GM23338 (cell line): ENCODE measurements around the gene BTG3. TPM values are rescaled to one million over a fixed set of nuclear protein-coding genes. Genes with fewer than 3 reads are reported as not detected.

Source experiments
- ATAC-seq: fragments of 200-7000 bp; cut with Tn5 transposase; 3 replicates; pipeline ENCODE4 v1.9.1; 2020
- DNase-seq: peaks from one replicate; pipeline ENCODE4 v3.0.0-alpha.2; 2015; ENCODE audit warnings: low spot score
- H2AFZ ChIP-seq: fragments of 200-600 bp; sonication (generic); 2 replicates; pipeline ENCODE4 v1.8.0; 2016; ENCODE audit warnings: antibody characterized with exemption, mild to moderate bottlenecking, moderate library complexity
- H3F3A ChIP-seq: fragments of 200-600 bp; sonication (generic); replicated peaks from 2 replicates; pipeline ENCODE4 v1.8.0; 2017; ENCODE audit warnings: antibody characterized with exemption, mixed run types, low read depth
- H3K27ac ChIP-seq: fragments of 200-600 bp; sonication (generic); 2 replicates; pipeline ENCODE4 v1.6.1; 2016; ENCODE audit warnings: low read depth
- H3K27me3 ChIP-seq: fragments of 200-600 bp; sonication (generic); 2 replicates; pipeline ENCODE4 v1.8.0; 2016; ENCODE audit warnings: mild to moderate bottlenecking, mixed run types, moderate library complexity; ENCODE audit not compliant: insufficient read depth
- H3K36me3 ChIP-seq: fragments of 200-600 bp; sonication (generic); 2 replicates; pipeline ENCODE4 v1.8.0; 2016; ENCODE audit warnings: mild to moderate bottlenecking; ENCODE audit not compliant: insufficient read depth
- H3K4me1 ChIP-seq: fragments of 200-600 bp; sonication (generic); 2 replicates; pipeline ENCODE4 v1.8.0; 2016; ENCODE audit warnings: mild to moderate bottlenecking, moderate library complexity; ENCODE audit not compliant: insufficient read depth
- H3K4me2 ChIP-seq: fragments of 200-600 bp; sonication (generic); 2 replicates; pipeline ENCODE4 v1.7.1; 2017; ENCODE audit warnings: mixed run types
- H3K4me3 ChIP-seq: fragments of 200-600 bp; sonication (generic); 2 replicates; pipeline ENCODE4 v1.6.1; 2016; ENCODE audit warnings: mixed run types
- H3K79me2 ChIP-seq: fragments of 200-600 bp; sonication (generic); replicated peaks from 2 replicates; pipeline ENCODE4 v1.8.0; 2017; ENCODE audit warnings: mild to moderate bottlenecking; ENCODE audit not compliant: insufficient read depth
- H3K9me2 ChIP-seq: fragments of 200-600 bp; sonication (generic); 2 replicates; pipeline ENCODE4 v1.8.0; 2017; ENCODE audit not compliant: insufficient read depth
- H4K20me1 ChIP-seq: fragments of 200-600 bp; sonication (generic); replicated peaks from 2 replicates; pipeline ENCODE4 v1.8.0; 2017; ENCODE audit warnings: mild to moderate bottlenecking; ENCODE audit not compliant: insufficient read depth
- H3K27ac Mint-ChIP-seq: 2 replicates; pipeline ENCODE4 v1.8.0; 2020; ENCODE audit warnings: inconsistent platforms, mild to moderate bottlenecking, moderate library complexity, mixed read lengths
- H3K27me3 Mint-ChIP-seq: 3 replicates; pipeline ENCODE4 v1.8.0; 2022; ENCODE audit warnings: low read depth, mild to moderate bottlenecking, moderate library complexity, mixed read lengths, inconsistent platforms; ENCODE audit not compliant: insufficient read depth, poor library complexity
- H3K36me3 Mint-ChIP-seq: 3 replicates; pipeline ENCODE4 v1.8.0; 2021; ENCODE audit warnings: low read depth, mild to moderate bottlenecking, inconsistent platforms, moderate library complexity, mixed read lengths
- H3K4me1 Mint-ChIP-seq: 3 replicates; pipeline ENCODE4 v1.8.0; 2020; ENCODE audit warnings: mild to moderate bottlenecking, inconsistent platforms, mixed read lengths
- H3K4me3 Mint-ChIP-seq: 3 replicates; pipeline ENCODE4 v1.8.0; 2021; ENCODE audit warnings: moderate library complexity, mild to moderate bottlenecking, inconsistent platforms, mixed read lengths
- H3K9me3 Mint-ChIP-seq: 3 replicates; pipeline ENCODE4 v1.8.0; 2020; ENCODE audit warnings: moderate library complexity, mild to moderate bottlenecking, inconsistent platforms, mixed read lengths
- CREB1 ChIP-seq: fragments of 250-450 bp; sonication (Bioruptor Pico); IDR thresholded peaks from 2 replicates; pipeline ENCODE4 v1.5.0; 2020; ENCODE audit warnings: low read depth, mild to moderate bottlenecking, moderate library complexity
- EZH2 ChIP-seq: fragments of 200-600 bp; sonication (generic); IDR thresholded peaks from one replicate; pipeline ENCODE4 v1.8.0; 2017; ENCODE audit warnings: antibody characterized with exemption, mild to moderate bottlenecking, low read depth; ENCODE audit not compliant: unreplicated experiment
- EZH2phosphoT487 ChIP-seq: fragments of 200-600 bp; sonication (generic); IDR thresholded peaks from one replicate; pipeline ENCODE4 v1.8.1; 2018; ENCODE audit warnings: antibody characterized with exemption; ENCODE audit not compliant: unreplicated experiment
- JUNB ChIP-seq: IDR thresholded peaks from one replicate; pipeline ENCODE4 v1.6.1; 2016; ENCODE audit warnings: antibody characterized with exemption; ENCODE audit not compliant: unreplicated experiment
- NANOG ChIP-seq: IDR thresholded peaks from 2 replicates; pipeline ENCODE4 v1.6.1; 2016; ENCODE audit warnings: antibody characterized with exemption, borderline replicate concordance
- REST ChIP-seq: IDR thresholded peaks from one replicate; pipeline ENCODE4 v1.6.1; 2018; ENCODE audit warnings: antibody characterized with exemption; ENCODE audit not compliant: unreplicated experiment
- STAT1 ChIP-seq: IDR thresholded peaks from one replicate; pipeline ENCODE4 v1.6.1; 2016; ENCODE audit warnings: antibody characterized with exemption; ENCODE audit not compliant: unreplicated experiment
- ZNF114 ChIP-seq: fragments of 250-450 bp; sonication (Bioruptor Pico); IDR thresholded peaks from 2 replicates; pipeline ENCODE4 v1.5.0; 2020; ENCODE audit warnings: mild to moderate bottlenecking, moderate library complexity
- ZNF331 ChIP-seq: fragments of 250-450 bp; sonication (Bioruptor Pico); IDR thresholded peaks from 2 replicates; pipeline ENCODE4 v1.5.0; 2020; ENCODE audit warnings: low read depth, mild to moderate bottlenecking, moderate library complexity
- polyA plus RNA-seq: library from polyadenylated mRNA; unstranded; fragments of >200 nt; fragmentation: Nextera tagmentation; extraction: Ambion mirVana; gene quantifications from 2 replicates; pipeline ENCODE4 v1.2.1, GENCODE V29; 2016
- total RNA-seq: library from RNA; depleted of rRNA; stranded (reverse); fragments of >200 nt; shearing (Covaris generic); gene quantifications from 2 replicates; pipeline ENCODE4 v1.2.3, GENCODE V29; 2014
- TF ChIP-seq, protein P1 (sequence below): fragments of 250-450 bp; sonication (Bioruptor Pico); IDR thresholded peaks from 2 replicates; pipeline ENCODE4 v1.5.0; 2020; ENCODE audit warnings: mild to moderate bottlenecking, moderate library complexity
- TF ChIP-seq, protein P2 (sequence below): IDR thresholded peaks from 2 replicates; pipeline ENCODE4 v1.6.1; 2016; ENCODE audit warnings: antibody characterized with exemption

Gene BTG3
- total and polyA plus RNA-seq, 2 experiments from 2014 or later, result 24.0 to 43.8 TPM

GRCh38 chr21:17575076-17575475 is 37.6 kb downstream of the BTG3 start:
- no peak for TF ChIP-seq ZNF331
- Histone ChIP-seq H3K27me3 (no peaks in the 10 kb centered on the region), H3K79me2 (peaks cover 23% of the 10 kb centered on the region), H4K20me1 (peaks cover 20% of the 10 kb centered on the region), H3K27ac (no peak overlapping the region), H3K4me1 (no peaks in the 10 kb centered on the region), H3K4me3 (no peak overlapping the region), H3F3A (no peaks in the 10 kb centered on the region), H3K4me2 (no peak overlapping the region), H2AFZ (no peak overlapping the region), H3K9me2 (no peaks in the 10 kb centered on the region), H3K36me3 (peaks cover 3% of the 10 kb centered on the region; the same call in 1 of the 2 replicates)
- Mint-ChIP-seq H3K4me1 (peaks cover 2% of the 10 kb centered on the region; the same call in 1 of the 3 replicates), H3K4me3 (no peak overlapping the region), H3K27me3 (no peaks in the 10 kb centered on the region), H3K9me3 (no peaks in the 10 kb centered on the region), H3K36me3 (peaks cover 16% of the 10 kb centered on the region; the same call in 1 of the 3 replicates), H3K27ac (no peak overlapping the region)
- no peak for ATAC-seq
- no peak for DNase-seq

DNA sequence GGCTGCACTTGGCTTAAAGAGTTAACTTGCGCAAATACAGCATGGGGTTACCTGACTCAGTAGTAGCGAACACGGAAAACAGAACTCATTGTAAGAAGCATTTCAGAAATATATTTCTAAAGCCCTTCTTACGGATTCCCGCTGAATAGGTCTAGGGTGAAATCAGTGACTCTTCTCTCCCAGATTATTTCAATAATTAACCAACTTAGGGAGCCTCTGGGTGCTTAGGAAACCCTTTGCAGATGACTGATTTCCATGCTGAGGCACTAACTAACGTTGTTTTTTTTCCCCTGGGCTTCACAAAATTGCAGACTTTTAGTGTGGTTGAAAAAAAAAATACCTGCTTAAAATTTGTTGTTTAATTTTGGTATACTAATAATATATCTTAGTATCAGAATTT is 40.3 kb downstream of the BTG3 start:
- Histone ChIP-seq H3K4me1 (no peaks in the 10 kb centered on the region), H2AFZ (no peak overlapping the region), H3K4me2 (no peak overlapping the region), H3K27me3 (no peaks in the 10 kb centered on the region), H3F3A (no peaks in the 10 kb centered on the region), H3K36me3 (no peaks in the 10 kb centered on the region), H3K9me2 (no peaks in the 10 kb centered on the region), H4K20me1 (peaks cover 31% of the 10 kb centered on the region), H3K27ac (no peak overlapping the region), H3K4me3 (no peak overlapping the region), H3K79me2 (peaks cover 43% of the 10 kb centered on the region)
- no peaks in the 10 kb centered on the region for H3K9me3 Mint-ChIP-seq
- H3K4me1 Mint-ChIP-seq, result peaks cover 3% of the 10 kb centered on the region; the same call in 1 of the 3 replicates
- DNase-seq (no peak), ATAC-seq (no peak)
- no peaks in the 10 kb centered on the region for H3K27me3 Mint-ChIP-seq
- H3K4me3 Mint-ChIP-seq, result no peak overlapping the region
- H3K27ac Mint-ChIP-seq, result no peak overlapping the region
- H3K36me3 Mint-ChIP-seq, result peaks cover 12% of the 10 kb centered on the region; the same call in 2 of the 3 replicates
- TF ChIP-seq EZH2phosphoT487 (no peak), REST (no peak), CREB1 (no peak), JUNB (no peak), NANOG (no peak), EZH2 (no peak), ZNF331 (no peak), STAT1 (no peak), ZNF114 (CRISPR knock-in tag) (no peak)
- TF ChIP-seq, protein P1, sequence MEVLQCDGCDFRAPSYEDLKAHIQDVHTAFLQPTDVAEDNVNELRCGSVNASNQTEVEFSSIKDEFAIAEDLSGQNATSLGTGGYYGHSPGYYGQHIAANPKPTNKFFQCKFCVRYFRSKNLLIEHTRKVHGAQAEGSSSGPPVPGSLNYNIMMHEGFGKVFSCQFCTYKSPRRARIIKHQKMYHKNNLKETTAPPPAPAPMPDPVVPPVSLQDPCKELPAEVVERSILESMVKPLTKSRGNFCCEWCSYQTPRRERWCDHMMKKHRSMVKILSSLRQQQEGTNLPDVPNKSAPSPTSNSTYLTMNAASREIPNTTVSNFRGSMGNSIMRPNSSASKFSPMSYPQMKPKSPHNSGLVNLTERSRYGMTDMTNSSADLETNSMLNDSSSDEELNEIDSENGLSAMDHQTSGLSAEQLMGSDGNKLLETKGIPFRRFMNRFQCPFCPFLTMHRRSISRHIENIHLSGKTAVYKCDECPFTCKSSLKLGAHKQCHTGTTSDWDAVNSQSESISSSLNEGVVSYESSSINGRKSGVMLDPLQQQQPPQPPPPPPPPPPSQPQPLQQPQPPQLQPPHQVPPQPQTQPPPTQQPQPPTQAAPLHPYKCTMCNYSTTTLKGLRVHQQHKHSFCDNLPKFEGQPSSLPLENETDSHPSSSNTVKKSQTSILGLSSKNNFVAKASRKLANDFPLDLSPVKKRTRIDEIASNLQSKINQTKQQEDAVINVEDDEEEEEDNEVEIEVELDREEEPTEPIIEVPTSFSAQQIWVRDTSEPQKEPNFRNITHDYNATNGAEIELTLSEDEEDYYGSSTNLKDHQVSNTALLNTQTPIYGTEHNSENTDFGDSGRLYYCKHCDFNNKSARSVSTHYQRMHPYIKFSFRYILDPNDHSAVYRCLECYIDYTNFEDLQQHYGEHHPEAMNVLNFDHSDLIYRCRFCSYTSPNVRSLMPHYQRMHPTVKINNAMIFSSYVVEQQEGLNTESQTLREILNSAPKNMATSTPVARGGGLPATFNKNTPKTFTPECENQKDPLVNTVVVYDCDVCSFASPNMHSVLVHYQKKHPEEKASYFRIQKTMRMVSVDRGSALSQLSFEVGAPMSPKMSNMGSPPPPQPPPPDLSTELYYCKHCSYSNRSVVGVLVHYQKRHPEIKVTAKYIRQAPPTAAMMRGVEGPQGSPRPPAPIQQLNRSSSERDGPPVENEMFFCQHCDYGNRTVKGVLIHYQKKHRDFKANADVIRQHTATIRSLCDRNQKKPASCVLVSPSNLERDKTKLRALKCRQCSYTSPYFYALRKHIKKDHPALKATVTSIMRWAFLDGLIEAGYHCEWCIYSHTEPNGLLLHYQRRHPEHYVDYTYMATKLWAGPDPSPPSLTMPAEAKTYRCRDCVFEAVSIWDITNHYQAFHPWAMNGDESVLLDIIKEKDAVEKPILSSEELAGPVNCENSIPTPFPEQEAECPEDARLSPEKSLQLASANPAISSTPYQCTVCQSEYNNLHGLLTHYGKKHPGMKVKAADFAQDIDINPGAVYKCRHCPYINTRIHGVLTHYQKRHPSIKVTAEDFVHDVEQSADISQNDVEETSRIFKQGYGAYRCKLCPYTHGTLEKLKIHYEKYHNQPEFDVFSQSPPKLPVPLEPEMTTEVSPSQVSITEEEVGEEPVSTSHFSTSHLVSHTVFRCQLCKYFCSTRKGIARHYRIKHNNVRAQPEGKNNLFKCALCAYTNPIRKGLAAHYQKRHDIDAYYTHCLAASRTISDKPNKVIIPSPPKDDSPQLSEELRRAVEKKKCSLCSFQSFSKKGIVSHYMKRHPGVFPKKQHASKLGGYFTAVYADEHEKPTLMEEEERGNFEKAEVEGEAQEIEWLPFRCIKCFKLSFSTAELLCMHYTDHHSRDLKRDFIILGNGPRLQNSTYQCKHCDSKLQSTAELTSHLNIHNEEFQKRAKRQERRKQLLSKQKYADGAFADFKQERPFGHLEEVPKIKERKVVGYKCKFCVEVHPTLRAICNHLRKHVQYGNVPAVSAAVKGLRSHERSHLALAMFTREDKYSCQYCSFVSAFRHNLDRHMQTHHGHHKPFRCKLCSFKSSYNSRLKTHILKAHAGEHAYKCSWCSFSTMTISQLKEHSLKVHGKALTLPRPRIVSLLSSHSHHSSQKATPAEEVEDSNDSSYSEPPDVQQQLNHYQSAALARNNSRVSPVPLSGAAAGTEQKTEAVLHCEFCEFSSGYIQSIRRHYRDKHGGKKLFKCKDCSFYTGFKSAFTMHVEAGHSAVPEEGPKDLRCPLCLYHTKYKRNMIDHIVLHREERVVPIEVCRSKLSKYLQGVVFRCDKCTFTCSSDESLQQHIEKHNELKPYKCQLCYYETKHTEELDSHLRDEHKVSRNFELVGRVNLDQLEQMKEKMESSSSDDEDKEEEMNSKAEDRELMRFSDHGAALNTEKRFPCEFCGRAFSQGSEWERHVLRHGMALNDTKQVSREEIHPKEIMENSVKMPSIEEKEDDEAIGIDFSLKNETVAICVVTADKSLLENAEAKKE, result no peak
- TF ChIP-seq, protein P2, sequence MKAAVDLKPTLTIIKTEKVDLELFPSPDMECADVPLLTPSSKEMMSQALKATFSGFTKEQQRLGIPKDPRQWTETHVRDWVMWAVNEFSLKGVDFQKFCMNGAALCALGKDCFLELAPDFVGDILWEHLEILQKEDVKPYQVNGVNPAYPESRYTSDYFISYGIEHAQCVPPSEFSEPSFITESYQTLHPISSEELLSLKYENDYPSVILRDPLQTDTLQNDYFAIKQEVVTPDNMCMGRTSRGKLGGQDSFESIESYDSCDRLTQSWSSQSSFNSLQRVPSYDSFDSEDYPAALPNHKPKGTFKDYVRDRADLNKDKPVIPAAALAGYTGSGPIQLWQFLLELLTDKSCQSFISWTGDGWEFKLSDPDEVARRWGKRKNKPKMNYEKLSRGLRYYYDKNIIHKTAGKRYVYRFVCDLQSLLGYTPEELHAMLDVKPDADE, result no peak
